Mesenchymal stem cell (in vitro differentiated cells and primary cell): ENCODE measurements around the gene CDK15.

ENCODE experiments used
- DNase-seq: peaks from one replicate; pipeline ENCODE4 v3.0.0-alpha.2; 2013
- H2AFZ ChIP-seq: one replicate; pipeline ENCODE4 v1.6.1; 2013; ENCODE audit warnings: low read depth, mild to moderate bottlenecking, control low read depth, inconsistent platforms, low read length, moderate library complexity
- H2AK5ac ChIP-seq: 2 replicates; pipeline ENCODE4 v1.6.1; 2013; ENCODE audit warnings: low read length, moderate library complexity, mild to moderate bottlenecking, inconsistent platforms; ENCODE audit not compliant: severe bottlenecking
- H2BK120ac ChIP-seq: one replicate; pipeline ENCODE4 v1.6.1; 2013; ENCODE audit warnings: low read depth, mild to moderate bottlenecking, inconsistent platforms, low read length, moderate library complexity
- H2BK12ac ChIP-seq, 2 experiments: one replicate each; pipeline ENCODE4 v1.6.1; 2013; ENCODE audit warnings: inconsistent platforms in 2 of 2, low read length in 2 of 2, mild to moderate bottlenecking in 2 of 2, moderate library complexity in 2 of 2, control low read depth in 1 of 2
- H2BK15ac ChIP-seq: one replicate; pipeline ENCODE4 v1.6.1; 2013; ENCODE audit warnings: mild to moderate bottlenecking, low read depth, inconsistent platforms; ENCODE audit not compliant: poor library complexity, severe bottlenecking
- H2BK5ac ChIP-seq: 2 replicates; pipeline ENCODE4 v1.6.1; 2013; ENCODE audit warnings: low read depth, mild to moderate bottlenecking, low read length, control low read depth, inconsistent platforms; ENCODE audit not compliant: poor library complexity, severe bottlenecking
- H3K14ac ChIP-seq, 2 experiments: one replicate each; pipeline ENCODE4 v1.6.1; 2013; ENCODE audit warnings: inconsistent platforms in 2 of 2, low read length in 2 of 2, control low read depth in 1 of 2, mild to moderate bottlenecking in 1 of 2, moderate library complexity in 1 of 2
- H3K18ac ChIP-seq, 2 experiments: one replicate each; pipeline ENCODE4 v1.6.1; 2013; ENCODE audit warnings: inconsistent platforms in 2 of 2, low read length in 2 of 2, control low read depth in 1 of 2, low read depth in 1 of 2, mild to moderate bottlenecking in 1 of 2
- H3K23ac ChIP-seq, 2 experiments: one replicate each; pipeline ENCODE4 v1.6.1; 2013; ENCODE audit warnings: inconsistent platforms in 2 of 2, low read length in 2 of 2, mild to moderate bottlenecking in 2 of 2, moderate library complexity in 2 of 2, control low read depth in 1 of 2
- H3K27ac ChIP-seq: 2 replicates; pipeline ENCODE4 v1.5.1; 2013; ENCODE audit warnings: mild to moderate bottlenecking, moderate library complexity, low read length, control low read depth, inconsistent platforms; ENCODE audit not compliant: poor library complexity, severe bottlenecking
- H3K27me3 ChIP-seq, 2 experiments: 2 replicates each; pipeline versions ENCODE4 v1.6.1 to v1.7.0; 2013; ENCODE audit warnings: low read length in 2 of 2, mild to moderate bottlenecking in 2 of 2, moderate library complexity in 2 of 2, control low read depth in 1 of 2, inconsistent platforms in 1 of 2; ENCODE audit not compliant: control insufficient read depth in 1 of 2, insufficient read depth in 1 of 2
- H3K36me3 ChIP-seq, 2 experiments: 2 replicates each; pipeline versions ENCODE4 v1.6.1 to v1.7.0; 2013; ENCODE audit warnings: low read length in 2 of 2, control low read depth in 1 of 2, inconsistent platforms in 1 of 2, low read depth in 1 of 2, mild to moderate bottlenecking in 1 of 2; ENCODE audit not compliant: insufficient read depth in 2 of 2, control insufficient read depth in 1 of 2
- H3K4ac ChIP-seq, 2 experiments: one replicate each; pipeline ENCODE4 v1.6.1; 2013; ENCODE audit warnings: inconsistent platforms in 2 of 2, low read length in 2 of 2, mild to moderate bottlenecking in 2 of 2, moderate library complexity in 2 of 2, control low read depth in 1 of 2, low read depth in 1 of 2
- H3K4me1 ChIP-seq: 2 replicates; pipeline ENCODE4 v1.6.1; 2013; ENCODE audit warnings: low read depth, low read length, control low read depth; ENCODE audit not compliant: control insufficient read depth, insufficient read depth
- H3K4me2 ChIP-seq: 2 replicates; pipeline ENCODE4 v1.6.1; 2013; ENCODE audit warnings: low read length, mild to moderate bottlenecking, inconsistent platforms; ENCODE audit not compliant: poor library complexity, severe bottlenecking
- H3K4me3 ChIP-seq, 2 experiments: 2 replicates each; pipeline versions ENCODE4 v1.5.1 to v1.7.0; 2013; ENCODE audit warnings: low read length in 2 of 2, mild to moderate bottlenecking in 2 of 2, control low read depth in 1 of 2, low read depth in 1 of 2; ENCODE audit not compliant: insufficient read depth in 1 of 2
- H3K79me1 ChIP-seq: replicated peaks from 2 replicates; pipeline ENCODE4 v1.6.1; 2013; ENCODE audit warnings: mild to moderate bottlenecking, control low read depth, low read length, inconsistent platforms; ENCODE audit not compliant: poor library complexity, severe bottlenecking
- H3K9ac ChIP-seq: 2 replicates; pipeline ENCODE4 v1.7.0; 2013; ENCODE audit warnings: mild to moderate bottlenecking, low read length, moderate library complexity
- H3K9me3 ChIP-seq: 2 replicates; pipeline ENCODE4 v1.7.0; 2013; ENCODE audit warnings: mild to moderate bottlenecking, low read length; ENCODE audit not compliant: control insufficient read depth
- H4K8ac ChIP-seq: one replicate; pipeline ENCODE4 v1.6.1; 2013; ENCODE audit warnings: inconsistent platforms, mild to moderate bottlenecking, low read length, moderate library complexity
- H4K91ac ChIP-seq: one replicate; pipeline ENCODE4 v1.6.1; 2013; ENCODE audit warnings: mild to moderate bottlenecking, low read length, inconsistent platforms
- WGBS: methylation state at CpG from one replicate; pipeline ENCODE4 v1.1.7; 2013; ENCODE audit warnings: mixed read lengths; 5-methylcytosine and 5-hydroxymethylcytosine counted together

Gene CDK15

DNA sequence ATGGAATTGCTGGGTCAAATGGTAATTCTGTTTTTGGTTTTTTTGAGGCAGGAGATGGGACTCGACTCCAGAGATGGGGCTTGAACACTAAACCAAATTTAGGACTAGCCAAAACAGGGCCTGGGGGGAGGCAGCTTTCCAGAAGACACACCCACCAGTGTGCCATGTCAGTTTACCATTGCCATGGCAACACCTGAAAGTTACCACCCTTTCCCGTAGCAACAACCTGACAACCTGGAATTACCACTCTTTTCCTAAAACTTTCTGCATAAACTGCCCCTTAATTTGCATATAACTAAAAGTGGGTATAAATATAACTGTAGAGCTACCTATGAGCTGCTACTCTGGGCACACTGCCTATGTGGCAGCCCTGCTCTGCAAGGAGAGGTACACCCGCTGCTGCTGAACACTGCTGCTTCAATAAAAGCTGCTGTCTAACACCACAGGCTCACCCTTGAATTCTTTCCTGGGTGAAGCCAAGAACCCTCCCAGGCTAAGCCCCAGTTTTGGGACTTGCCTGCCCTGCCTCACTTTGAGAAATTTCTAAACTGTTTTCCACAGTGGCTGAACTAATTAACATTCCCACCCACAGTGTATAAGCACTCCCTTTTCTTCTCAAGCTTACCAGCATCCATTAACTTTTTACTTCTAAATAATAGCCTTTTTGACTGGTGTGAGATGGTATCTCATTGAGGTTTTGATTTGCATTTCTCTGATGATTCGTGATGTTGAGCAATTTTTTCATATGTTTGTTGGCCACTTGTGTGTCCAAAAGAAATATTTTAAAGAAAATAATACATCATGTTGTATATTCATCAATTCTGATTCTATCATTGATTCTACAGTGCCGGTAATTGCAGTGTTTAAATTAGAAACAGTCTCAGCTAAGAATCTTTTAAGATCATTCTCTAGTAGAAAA, 10.6 kb downstream of the CDK15 start:
- H3K4me3 ChIP-seq: no peak overlapping the region
- no peak overlapping the region for H2BK15ac ChIP-seq
- H3K36me3 ChIP-seq: no peaks in the 10 kb centered on the region
- no peaks in the 10 kb centered on the region for H3K27me3 ChIP-seq
- no peak overlapping the region for H2BK5ac ChIP-seq
- H3K79me1 ChIP-seq: no peaks in the 10 kb centered on the region
- H3K9me3 ChIP-seq: no peaks in the 10 kb centered on the region
- H3K9ac ChIP-seq: no peak overlapping the region
- H3K4me1 ChIP-seq: no peaks in the 10 kb centered on the region
- H3K27ac ChIP-seq: no peak overlapping the region
- H3K23ac ChIP-seq: no peak overlapping the region
- H2AK5ac ChIP-seq: no peak overlapping the region
- H3K18ac ChIP-seq: no peak overlapping the region
- no peak overlapping the region for H2BK12ac ChIP-seq
- no peak for DNase-seq
- H3K4me2 ChIP-seq: no peak overlapping the region
- H4K8ac ChIP-seq: no peak overlapping the region
- H3K4ac ChIP-seq: no peak overlapping the region
- WGBS: 93% methylated on average over 2 of the region's 5 CpGs
- H2BK120ac ChIP-seq: no peak overlapping the region
- no peak overlapping the region for H2AFZ ChIP-seq
- no peak overlapping the region for H3K14ac ChIP-seq
- no peak overlapping the region for H4K91ac ChIP-seq

DNA sequence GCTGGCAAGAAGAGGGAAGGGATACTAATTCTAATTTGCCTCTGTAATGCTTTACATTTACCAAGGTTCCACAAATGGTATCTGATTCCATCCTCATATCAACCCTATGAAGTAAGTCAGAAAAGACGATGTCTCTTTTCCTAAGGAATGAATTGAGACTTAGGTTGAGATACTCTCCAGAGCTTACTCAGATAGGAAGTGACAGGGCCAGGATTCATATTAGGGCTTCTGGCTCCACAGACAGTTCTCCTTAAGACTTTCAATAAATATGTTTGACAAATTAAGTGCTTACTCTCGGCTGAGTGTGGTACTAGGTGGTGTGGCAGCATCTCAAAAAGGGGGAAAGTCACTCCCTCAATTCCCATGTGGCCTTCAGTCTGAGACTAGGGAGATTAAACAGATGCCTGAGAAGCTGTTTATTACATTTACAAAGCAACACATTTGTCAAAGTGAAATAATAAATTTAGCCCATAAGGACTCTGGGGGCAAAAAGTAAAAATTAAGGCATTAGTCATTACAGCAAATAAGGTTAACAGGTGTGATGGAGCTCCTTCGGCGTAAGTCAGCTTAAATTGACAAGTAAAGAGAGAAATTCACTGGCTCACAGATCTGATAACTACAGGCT, 14.2 kb downstream of the CDK15 start:
- Histone ChIP-seq H2BK15ac (no peak overlapping the region), H4K8ac (no peak overlapping the region), H3K9me3 (no peaks in the 10 kb centered on the region), H2BK120ac (no peak overlapping the region), H3K4me3 (no peak overlapping the region), H3K4me2 (no peak overlapping the region), H3K36me3 (no peaks in the 10 kb centered on the region), H3K4ac (no peak overlapping the region), H2AFZ (no peak overlapping the region), H2BK5ac (no peak overlapping the region), H3K23ac (no peak overlapping the region), H4K91ac (no peak overlapping the region), H3K9ac (no peak overlapping the region), H2AK5ac (no peak overlapping the region), H3K79me1 (no peaks in the 10 kb centered on the region), H3K27ac (no peak overlapping the region), H3K27me3 (no peaks in the 10 kb centered on the region), H3K18ac (no peak overlapping the region), H3K4me1 (no peaks in the 10 kb centered on the region), H3K14ac (no peak overlapping the region), H2BK12ac (no peak overlapping the region)
- WGBS: 92% methylated on average over 2 of the region's 4 CpGs
- no peak for DNase-seq

DNA sequence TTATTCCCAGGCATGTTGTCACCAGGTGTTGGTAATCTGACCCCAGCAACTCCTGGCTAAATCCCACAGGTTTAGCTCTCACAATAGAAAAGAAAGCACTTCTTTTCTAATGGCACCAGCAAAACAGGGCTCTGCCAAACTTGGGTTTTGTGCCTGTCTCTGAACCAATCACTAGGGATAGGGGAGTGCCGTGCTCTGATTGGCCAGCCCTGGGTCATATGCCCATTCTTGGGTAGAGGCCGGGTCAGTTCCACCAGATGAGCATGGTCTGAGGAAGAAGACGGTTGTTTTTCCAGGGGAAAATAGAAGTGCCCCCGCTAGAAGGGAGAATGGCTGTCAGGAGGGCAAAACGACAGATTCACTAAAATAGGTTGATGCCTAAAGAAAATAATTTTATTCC, 14.7 kb downstream of the CDK15 start:
- Histone ChIP-seq H3K27ac (no peak overlapping the region), H4K8ac (no peak overlapping the region), H4K91ac (no peak overlapping the region), H3K9me3 (no peaks in the 10 kb centered on the region), H3K27me3 (no peaks in the 10 kb centered on the region), H3K23ac (no peak overlapping the region), H2BK15ac (no peak overlapping the region), H2BK5ac (no peak overlapping the region), H3K4me1 (no peaks in the 10 kb centered on the region), H2BK120ac (no peak overlapping the region), H3K18ac (no peak overlapping the region), H3K9ac (no peak overlapping the region), H3K4me3 (no peak overlapping the region), H3K4me2 (no peak overlapping the region), H2BK12ac (no peak overlapping the region), H3K14ac (no peak overlapping the region), H3K4ac (no peak overlapping the region), H2AK5ac (no peak overlapping the region), H3K36me3 (no peaks in the 10 kb centered on the region), H3K79me1 (no peaks in the 10 kb centered on the region), H2AFZ (no peak overlapping the region)
- WGBS: 83% methylated on average over 5 of the region's 5 CpGs
- DNase-seq: no peak

DNA sequence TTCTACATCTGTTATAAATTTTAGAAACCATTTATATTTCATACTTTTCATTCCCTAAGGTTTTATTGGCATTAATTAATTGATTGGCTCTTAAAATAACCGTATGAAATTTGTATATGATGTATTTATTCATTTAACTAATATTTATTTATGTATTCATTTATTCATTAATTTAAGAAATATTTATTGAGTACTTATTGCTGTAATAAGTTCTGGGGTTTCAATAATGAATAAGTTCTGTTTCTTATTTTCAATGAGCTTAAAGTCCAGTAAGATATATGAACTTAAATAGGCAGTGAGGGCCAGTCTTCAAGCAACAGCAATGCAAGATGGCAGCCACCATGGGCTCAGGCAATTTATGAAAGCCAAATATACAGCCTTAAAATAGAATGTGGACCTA, 17.9 kb downstream of the CDK15 start:
- no peaks in the 10 kb centered on the region for H3K36me3 ChIP-seq
- no peak overlapping the region for H3K4ac ChIP-seq
- no peaks in the 10 kb centered on the region for H3K4me1 ChIP-seq
- no peak overlapping the region for H3K9ac ChIP-seq
- H3K27ac ChIP-seq: no peak overlapping the region
- H3K9me3 ChIP-seq: no peaks in the 10 kb centered on the region
- no peak overlapping the region for H3K23ac ChIP-seq
- no peak overlapping the region for H4K91ac ChIP-seq
- no peak overlapping the region for H2AFZ ChIP-seq
- no peak overlapping the region for H3K14ac ChIP-seq
- H2BK15ac ChIP-seq: no peak overlapping the region
- no peaks in the 10 kb centered on the region for H3K27me3 ChIP-seq
- WGBS: no CpG with 5 or more reads among the region's 1 CpG
- DNase-seq: no peak
- no peak overlapping the region for H2BK120ac ChIP-seq
- H2AK5ac ChIP-seq: no peak overlapping the region
- no peak overlapping the region for H4K8ac ChIP-seq
- H3K4me3 ChIP-seq: no peak overlapping the region
- no peak overlapping the region for H3K4me2 ChIP-seq
- H3K79me1 ChIP-seq: no peaks in the 10 kb centered on the region
- no peak overlapping the region for H2BK12ac ChIP-seq
- no peak overlapping the region for H3K18ac ChIP-seq
- no peak overlapping the region for H2BK5ac ChIP-seq
